GM10847 (cell line): ENCODE measurements around the gene FOXN1.

Source experiments
- POLR2A ChIP-seq: IDR thresholded peaks from 2 replicates; pipeline ENCODE4 v1.6.1; 2011; ENCODE audit not compliant: insufficient read length; ENCODE audit errors: extremely low read depth

Gene FOXN1

GRCh38 chr17:28476076-28476865, 29.9 kb upstream of the FOXN1 start:
- no peak for TF ChIP-seq POLR2A

GRCh38 chr17:28477928-28478327, 28.2 kb upstream of the FOXN1 start:
- no peak for TF ChIP-seq POLR2A

GRCh38 chr17:28478712-28479615, 27.2 kb upstream of the FOXN1 start:
- no peak for TF ChIP-seq POLR2A

- TF ChIP-seq POLR2A: no peak
Observed at GRCh38 chr17:28480278-28480677, 25.9 kb upstream of the FOXN1 start.

GRCh38 chr17:28480799-28481571, 25.2 kb upstream of the FOXN1 start:
- TF ChIP-seq POLR2A: no peak

GRCh38 chr17:28482551-28483199, 23.5 kb upstream of the FOXN1 start:
- no peak for TF ChIP-seq POLR2A

GRCh38 chr17:28484296-28484695, 21.9 kb upstream of the FOXN1 start:
- no peak for TF ChIP-seq POLR2A

GRCh38 chr17:28485049-28485448, 21.1 kb upstream of the FOXN1 start:
- no peak for TF ChIP-seq POLR2A

GRCh38 chr17:28487881-28488532, 18.1 kb upstream of the FOXN1 start:
- TF ChIP-seq POLR2A: no peak

- TF ChIP-seq POLR2A: no peak
Observed at GRCh38 chr17:28488533-28489276, 17.4 kb upstream of the FOXN1 start.

- TF ChIP-seq POLR2A: no peak
Observed at GRCh38 chr17:28491286-28491685, 14.9 kb upstream of the FOXN1 start.

GRCh38 chr17:28491860-28492259, 14.3 kb upstream of the FOXN1 start:
- no peak for TF ChIP-seq POLR2A

- TF ChIP-seq POLR2A: no peak
Observed at GRCh38 chr17:28492352-28493310, 13.5 kb upstream of the FOXN1 start.
